Posterior vena cava (tissue), 2 donors: Measurements from ENCODE around the gene ASTE1. TPM values are rescaled to one million over a fixed set of nuclear protein-coding genes. Genes with fewer than 3 reads are reported as not detected.

Experiments used
- DNase-seq: peaks from one replicate; pipeline ENCODE4 v3.0.0-alpha.2; 2020; ENCODE audit warnings: low spot score
- intact Hi-C, 2 donors: fragments of 100-400 bp; cut with DNase I; formaldehyde crosslinking; loops; one replicate each; pipeline versions ENCODE4 v1.14.1 to v1.14.2; 2022 to 2023
- total RNA-seq, 2 donors: library from RNA; stranded (reverse); fragmentation: NEBNext Ultra II Directional; extraction: Animal tissue kit (Norgen Biotek cat#: 25700); gene quantifications; one replicate each; pipeline ENCODE4 v1.2.1, GENCODE V29; 2021
- donor health status: DM: yes; HTN: yes; CAD: no.
- donor health status: DM: yes; HTN: yes; CAD: no.

The ASTE1 gene
- total RNA-seq, 2 donors from 2014 or later = 3.8 to 5.6 TPM

DNA sequence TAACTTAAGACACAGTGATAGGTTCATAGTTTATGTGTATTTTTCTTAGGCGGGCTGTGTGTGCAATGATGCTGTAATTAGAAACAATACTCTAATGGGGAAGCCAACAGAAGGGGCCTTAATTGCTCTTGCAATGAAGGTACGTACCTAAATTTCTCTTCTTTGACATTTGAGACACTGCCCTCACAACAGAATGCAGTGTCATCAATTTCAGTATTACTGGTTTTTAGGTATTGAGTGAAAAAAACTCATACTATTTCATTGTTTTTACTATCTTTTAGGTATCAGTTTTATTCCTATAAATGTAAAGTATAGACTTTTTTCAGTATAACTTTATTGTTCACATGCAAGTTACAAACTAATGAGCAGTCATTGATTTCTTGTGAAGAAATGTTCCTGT, 59.3 kb downstream of the ASTE1 start:
- intact Hi-C loops = no loop called here

DNA sequence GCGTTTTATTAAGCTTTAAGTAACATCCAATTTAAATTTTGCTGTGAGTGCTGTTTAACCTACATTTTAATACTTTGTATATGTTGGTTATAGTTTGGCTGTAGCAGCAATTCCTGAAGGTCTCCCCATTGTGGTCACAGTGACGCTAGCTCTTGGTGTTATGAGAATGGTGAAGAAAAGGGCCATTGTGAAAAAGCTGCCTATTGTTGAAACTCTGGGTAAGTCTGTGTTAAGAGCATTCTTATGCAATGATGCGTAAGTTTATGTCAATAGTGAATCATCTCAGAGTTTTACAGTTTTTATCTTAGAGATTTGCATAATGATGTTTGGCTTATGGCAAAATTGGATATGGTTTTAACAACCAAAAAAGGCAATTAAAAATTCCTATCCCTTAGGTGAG, 62.7 kb downstream of the ASTE1 start:
- intact Hi-C loops = no loop called here
- DNase-seq = no peak

More for the DNA sequence above, 59.3 kb downstream of the ASTE1 start:
- DNase-seq = no peak

Other genes starting within 250 kb of the ASTE1 start
- gene ATP2C1, start 132.7 kb downstream of the ASTE1 start, total RNA-seq = 10 to 100 TPM; 46.5 to 47.1 TPM
- gene NEK11, start 52 bp upstream of the ASTE1 start, total RNA-seq = 1 to 10 TPM; 5.7 to 8.2 TPM